NCI-H1048 (cell line): Measurements from ENCODE around the gene MIPEP.
"Not testable (repeated sequence)": the region's sequence is repeated elsewhere in the genome, so short reads cannot be mapped to it uniquely, and the experiment has no call there.

Experiments
- DNase-seq: peaks from one replicate; lab custom pipeline; 2025; lab: John Stamatoyannopoulos, UW

The MIPEP gene

DNA sequence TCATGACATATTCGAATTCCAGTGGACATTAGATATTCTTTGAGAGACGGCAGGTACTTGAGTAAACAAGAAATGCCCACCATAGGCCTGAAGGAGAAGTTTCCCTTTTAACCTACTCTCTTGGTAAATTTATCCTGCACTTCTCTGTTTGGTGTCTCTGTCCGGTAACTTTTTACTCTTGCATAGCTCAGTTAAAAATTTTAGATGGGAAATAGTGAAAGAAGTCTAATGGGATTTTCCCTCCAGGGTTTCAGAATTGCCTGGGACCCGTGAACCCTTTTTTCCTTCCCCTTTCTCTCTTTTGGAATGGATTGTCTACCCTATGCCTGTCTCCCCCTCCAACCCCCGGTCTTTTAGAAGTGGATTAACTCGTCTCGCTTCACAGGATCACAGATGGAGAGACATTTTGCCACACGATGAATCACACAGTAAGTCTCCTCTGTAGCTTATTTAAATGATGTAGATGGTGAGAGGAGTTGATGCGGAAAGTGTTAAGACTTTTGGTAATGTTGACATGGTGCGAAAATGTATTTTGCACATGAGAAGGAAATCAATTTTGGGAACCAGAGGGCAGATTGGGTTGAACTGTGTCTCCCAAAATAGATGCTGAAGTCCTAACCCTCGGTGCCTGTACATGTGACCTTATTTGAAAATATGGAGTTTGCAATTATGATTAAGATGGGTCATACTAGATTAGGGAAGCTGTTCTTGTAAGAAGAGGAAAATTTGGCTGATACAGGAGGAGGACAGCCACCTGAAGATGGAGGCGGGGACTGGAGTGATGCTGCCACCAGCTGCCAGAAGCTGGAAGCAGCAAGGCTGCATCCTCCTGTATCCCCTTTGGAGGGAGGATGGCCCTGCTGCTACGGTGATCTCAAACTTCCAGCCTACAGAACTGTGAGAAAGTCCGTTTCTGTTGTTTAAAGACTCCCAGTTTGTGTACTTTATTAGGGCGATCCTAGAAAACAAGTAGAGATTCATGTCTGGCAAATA lies 711 bp upstream of the MIPEP start:
- no peak for DNase-seq

DNA sequence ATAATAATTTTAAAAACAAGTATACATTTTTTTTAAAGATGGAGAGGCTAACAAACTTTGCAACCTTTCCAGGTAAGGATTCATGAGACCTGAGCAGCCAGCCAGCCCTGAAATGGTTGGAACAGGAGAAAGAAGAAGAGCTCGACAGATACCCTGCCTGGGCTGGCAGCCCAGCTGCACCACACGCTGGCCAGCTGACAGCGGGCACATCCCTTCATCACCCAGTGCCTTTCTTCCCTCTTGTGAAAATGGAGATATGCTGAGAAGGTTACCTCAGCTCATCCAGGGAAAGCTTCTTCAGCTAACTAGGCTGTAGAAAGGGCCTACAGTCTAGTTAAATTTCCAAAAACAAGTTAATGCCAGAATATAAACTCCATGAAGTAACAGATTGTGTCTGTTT lies 4.8 kb downstream of the MIPEP start:
- not testable (repeated sequence) for DNase-seq

DNA sequence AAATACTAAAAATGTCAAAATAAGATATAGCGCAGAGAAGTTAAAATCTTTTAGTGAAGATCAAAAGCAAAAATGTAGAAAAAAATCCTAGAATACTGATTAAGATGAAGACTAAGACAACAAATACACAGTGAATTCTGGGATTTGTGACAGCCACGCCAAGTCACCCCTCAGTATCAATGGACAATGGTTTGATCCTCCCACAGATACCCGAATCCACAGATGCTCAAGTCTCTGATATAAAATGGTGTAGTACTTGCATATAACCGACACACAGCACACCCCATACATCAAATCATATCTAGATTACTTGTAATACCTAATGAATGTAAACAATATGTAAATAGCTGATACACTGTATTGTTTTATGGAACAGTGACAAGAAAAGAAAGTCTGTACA lies 5.9 kb downstream of the MIPEP start:
- DNase-seq = no peak

DNA sequence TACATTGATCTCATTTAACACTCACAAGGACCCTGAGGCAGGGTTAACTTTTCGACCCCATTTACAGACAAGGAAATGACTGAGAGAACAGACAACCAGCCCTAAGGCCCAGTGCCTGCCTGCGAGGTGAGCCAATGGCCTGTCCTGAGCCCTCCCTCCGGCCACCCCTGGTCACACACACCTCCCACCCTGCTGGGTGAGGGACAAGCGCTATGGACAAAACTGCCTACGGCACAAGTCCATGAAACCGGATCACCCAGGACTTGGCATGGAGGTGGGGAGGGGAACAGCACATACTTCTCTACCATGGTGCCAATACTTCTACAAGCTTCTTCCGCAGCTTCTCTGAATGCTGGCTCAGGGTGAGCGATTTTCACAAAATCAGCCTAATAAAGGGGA lies 7.8 kb downstream of the MIPEP start:
- not testable (repeated sequence) for DNase-seq

DNA sequence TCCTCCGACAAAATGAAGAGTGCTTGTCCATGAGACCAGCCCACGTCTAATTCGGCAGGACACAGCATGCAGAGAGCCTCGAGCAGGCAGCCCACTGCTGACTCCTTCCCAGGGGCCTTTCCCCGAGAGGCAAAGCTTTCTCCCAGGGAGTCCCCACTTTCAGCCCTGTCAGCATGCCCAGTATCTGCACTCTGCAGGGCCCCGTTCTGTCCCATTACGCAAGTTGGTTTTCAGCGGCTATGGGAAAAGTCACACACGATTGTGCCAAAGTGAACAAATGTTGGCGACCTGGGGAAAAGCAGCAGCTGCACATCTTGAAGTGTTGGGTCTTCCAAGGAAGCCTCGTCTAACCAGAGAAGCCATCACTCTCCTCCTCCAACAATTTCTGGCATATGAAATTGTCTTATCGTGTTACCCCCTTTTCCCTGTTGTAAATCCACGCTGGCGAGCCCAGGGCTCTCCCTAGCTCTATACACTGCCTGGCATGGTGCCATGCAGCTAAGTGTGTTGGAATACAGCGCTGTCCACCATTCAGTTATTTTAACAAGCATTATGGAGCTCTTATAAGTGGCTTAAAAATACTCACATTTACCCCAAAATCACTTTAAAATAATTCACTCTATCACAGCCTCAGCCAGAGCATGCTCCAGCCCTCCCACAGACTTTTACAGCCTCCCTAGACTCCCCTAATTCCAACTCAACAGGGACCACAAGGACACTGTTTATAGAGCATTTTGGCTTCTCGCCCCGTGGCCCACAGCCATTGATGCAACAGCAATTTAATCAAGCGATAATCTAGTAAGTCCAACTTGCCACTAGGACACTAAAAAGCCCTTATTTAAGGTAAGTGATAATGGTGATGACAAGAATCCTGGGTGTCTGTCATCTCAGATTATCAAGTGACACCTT lies 8.5 kb downstream of the MIPEP start:
- DNase-seq = not testable (repeated sequence)

DNA sequence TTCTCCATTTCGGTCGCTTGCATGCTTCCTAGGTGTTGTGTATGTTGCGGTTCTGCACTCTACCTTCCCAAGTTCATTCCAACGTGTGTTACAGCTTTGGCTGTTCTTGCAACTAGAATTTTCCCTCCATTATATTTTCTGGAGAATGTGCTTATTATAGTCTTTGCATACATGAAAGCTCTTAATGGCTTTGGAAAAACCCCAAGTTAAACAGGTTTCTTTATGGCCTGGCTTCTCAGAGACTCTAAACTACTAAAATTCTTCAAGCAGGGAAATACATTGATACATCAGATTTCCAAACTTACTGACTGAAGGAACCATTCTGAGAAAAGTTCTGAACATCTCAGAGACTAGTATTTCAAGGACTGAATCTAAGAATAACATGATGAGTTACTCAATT lies 11.9 kb downstream of the MIPEP start:
- DNase-seq = no peak

DNA sequence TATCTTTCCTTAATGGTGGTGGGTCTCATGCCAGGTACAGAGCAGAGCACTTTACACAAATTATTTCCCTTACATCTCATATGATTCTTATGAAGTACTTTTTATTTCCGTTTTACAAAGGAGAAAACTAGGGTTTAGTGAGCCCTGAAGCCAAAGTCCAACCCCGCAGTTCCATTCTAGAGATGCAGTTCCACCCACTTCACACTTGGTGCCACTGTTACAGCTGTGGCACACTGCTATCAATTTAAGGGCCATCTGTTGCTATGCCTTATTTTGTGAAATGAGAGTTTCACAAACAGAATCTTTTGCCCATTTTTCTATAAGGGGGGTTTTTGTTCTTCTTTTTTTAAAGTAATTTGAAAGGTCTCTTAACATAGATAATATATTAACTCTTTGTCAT lies 12.9 kb downstream of the MIPEP start:
- DNase-seq = no peak

DNA sequence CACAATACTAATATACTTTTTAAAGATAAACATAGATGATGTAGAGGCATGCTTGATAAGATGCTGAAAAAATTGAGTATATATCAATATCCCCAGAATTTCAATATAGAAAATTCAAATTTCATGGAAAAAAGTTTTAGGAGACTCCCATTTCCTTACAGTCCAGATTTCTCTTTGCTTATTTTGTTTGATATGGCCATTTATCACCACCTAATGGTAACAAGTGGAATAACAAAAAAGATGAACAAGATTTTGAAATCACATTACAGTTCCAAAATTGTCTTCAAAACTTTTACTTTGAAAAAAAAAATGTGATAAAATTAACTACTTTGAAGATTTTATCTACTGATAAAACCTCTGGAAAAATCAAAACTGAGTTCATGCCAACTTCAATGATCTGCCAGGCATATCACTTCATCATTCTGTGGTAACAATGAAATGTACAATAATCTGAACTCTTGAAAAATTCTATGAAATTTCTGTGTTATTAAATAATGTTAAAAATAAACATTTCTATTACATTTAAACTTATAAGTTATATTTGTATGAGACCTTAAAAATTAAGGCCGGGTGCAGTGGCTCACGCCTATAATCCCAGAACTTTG lies 17.5 kb downstream of the MIPEP start:
- no peak for DNase-seq

DNA sequence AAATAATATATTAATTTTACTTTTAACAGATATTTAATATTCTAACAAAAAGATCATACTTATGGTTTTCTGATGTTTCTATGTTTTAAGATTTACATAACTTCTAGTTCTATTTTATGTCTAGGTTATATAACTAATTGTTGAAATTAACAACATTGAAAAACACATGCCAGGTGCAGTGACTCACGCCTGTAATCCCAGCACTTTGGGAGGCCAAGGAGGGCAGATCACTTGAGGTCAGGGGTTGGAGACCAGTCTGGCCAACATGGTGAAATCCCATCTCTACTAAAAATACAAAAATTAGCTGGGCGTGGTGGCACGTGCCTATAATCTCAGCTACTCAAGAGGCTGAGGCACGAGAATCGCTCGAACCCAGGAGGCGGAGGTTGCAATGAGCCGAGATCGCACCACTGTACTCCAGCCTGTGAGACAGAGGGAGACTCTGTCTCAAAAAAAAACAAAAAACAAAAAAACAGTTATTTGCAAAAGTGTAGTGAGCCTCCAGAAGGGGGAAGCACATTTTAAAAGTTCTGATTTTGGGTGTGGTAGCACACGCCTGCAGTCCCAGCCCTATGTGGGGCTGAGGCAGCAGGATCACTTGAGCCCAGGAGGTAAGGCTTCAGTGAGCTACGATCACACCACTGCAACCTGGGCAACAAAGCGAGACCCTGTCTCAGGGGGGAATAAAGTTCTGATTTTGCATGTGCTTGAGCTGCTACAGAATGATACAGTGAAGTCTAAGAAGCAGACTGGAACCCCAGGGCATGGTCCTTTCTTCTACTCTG lies 18.7 kb downstream of the MIPEP start:
- no peak for DNase-seq

DNA sequence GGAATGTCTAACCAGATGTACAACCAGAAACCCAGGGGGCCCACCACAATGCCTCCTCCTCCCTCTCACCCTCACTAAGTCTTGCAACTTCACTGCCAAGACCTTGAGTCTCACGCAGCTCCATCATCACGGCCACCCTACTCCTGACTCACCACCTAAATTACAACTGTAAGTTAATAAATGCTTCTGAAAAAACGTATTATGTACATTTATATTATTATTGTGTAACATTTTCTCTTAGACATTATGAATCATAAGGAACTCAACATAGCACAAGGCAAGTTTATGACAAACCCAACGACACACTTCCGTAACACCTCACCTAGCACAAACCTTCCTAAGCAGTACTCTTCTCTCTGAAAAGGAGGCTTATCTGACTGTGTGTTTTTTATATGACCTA lies 20.7 kb downstream of the MIPEP start:
- DNase-seq = no peak

DNA sequence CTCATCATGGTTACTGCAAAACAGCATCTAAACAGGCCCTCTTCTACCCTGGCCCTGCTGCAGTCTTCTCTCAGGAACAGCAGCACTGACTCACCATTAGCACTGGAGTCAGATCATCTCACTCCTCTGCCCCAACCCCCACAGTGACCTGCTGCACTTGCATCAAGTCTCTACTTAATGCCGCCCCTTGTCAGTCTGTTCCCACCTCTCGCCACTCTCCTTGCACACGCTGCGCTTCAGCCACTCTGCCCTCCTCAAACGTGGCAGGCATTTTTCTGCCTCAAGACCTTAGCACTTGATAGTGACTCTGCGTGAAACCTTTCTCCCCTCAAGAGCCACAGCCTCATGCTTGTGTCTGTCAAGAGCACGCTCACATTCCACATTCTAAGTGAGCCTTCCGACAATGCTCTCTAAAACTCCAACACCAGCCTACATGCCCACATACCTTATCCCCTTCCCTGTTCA lies 22.1 kb downstream of the MIPEP start:
- DNase-seq = no peak

DNA sequence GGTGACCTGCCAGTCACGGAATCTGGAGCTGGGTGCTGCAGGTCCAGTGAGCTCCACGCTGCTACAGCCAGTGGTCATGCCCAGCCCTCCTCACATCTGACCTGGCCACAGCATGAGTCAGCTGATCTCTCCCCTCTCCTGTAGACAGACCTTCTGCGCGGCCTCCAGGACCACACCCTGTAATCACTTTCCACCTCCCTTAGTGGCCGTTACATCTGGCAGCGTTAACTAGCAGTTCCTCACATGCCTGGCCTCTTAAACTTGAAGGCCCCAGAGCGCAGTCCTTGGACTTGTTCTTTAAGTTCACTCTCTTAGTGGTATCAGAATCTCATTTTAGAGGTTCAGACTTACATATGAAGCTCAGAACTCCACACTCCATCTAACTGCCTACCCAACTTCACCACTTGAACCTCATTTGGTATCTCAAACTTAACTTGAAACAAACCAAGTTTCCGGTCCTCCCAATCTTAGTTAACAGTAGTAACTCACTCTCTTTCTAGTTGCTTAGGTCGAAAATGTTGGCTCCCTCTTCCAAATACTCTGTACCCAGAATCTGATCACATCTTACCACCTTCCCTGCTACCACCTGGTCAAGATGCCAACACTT lies 22.7 kb downstream of the MIPEP start:
- DNase-seq = no peak

DNA sequence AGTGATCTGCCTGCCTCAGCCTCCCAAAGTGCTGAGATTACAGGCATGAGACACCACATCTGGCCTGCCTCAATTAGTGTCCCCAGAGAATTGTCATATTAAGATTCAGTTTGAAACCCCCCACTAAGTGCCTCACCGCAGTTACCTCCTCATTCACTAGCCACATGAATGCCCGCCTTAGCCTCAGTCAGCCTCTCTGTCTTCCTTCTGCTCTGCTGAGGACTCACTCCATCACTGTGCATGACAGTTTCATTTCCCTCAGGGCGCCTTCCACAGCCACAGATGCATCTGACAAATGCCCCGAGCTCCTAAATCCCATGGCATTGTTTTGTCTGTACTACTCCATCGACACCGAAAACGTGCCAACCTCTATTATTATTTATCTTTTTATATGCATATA lies 23.3 kb downstream of the MIPEP start:
- DNase-seq = no peak

DNA sequence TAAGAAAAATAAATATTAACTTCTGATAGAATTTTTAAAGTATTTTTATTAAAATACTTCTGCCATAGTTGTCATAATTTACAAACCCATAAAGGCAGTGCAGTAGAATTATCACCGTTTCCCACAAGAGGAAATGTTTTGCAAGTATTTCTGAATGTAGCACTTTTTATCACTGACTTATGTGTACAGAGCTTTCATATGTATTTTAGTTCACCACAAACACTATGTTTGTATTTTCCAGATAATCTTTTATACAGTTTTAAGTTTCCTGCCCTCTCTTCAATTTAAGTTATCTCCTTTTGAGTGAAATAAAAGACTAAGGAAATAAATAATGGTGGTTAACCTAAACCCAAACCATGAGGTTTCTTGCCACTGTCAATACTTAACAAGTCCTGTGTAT lies 24.2 kb downstream of the MIPEP start:
- DNase-seq = no peak

DNA sequence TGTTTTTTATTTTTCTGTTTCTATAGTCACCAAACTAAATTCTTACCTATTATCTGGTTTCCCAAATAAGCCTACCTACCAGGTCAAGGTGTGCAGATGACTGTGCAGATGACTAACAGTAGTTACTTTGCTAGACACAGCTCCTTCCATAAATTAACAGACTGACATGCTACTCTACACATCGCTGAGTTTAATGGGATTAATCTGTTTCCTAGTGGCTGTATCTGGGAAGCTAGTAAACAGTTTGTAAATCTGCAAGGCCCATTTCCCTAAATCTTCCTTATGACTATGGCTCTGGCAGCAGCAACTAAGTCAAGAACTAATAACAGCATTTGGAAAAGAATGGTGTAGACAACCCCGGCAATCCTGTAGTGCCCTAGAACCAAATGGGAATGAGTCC lies 27.9 kb downstream of the MIPEP start:
- DNase-seq = no peak

DNA sequence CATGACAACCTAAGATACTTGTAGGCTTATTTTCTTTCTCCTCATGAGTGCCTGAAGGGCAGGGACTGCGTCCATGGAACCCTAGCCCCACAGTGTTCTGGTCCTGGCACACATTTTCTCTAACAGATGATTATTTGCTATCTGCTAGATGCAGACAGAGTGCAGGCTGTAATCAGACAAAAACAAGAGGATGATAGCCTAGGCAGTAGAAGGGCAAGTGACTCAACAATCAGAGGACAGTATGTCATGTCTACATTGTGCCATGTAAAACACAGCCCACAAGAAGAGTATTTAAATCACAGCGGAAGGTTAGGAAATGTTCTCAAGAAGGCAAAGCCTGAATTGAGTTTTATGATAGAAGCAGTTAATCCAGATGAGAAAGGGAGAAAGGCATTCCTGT lies 29.3 kb downstream of the MIPEP start:
- DNase-seq = no peak

DNA sequence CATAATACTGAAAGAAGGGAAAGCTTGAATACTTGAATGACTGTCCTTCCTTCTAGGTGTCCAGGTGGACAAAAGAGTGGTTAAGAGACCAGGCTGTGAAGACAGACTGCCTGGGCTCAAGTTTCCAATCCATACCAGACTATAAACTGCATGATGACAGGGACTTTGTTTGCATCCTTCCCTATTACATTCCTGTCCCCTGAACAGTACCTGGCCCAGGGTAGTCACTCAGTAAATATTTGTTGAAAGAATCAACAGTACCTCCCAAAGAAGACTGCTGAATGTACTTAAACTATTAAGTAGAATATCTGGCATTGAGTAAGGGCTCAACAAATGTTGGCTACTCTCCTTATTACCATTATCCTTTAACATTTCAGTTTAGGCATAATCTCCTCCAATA lies 29.7 kb downstream of the MIPEP start:
- no peak for DNase-seq

DNA sequence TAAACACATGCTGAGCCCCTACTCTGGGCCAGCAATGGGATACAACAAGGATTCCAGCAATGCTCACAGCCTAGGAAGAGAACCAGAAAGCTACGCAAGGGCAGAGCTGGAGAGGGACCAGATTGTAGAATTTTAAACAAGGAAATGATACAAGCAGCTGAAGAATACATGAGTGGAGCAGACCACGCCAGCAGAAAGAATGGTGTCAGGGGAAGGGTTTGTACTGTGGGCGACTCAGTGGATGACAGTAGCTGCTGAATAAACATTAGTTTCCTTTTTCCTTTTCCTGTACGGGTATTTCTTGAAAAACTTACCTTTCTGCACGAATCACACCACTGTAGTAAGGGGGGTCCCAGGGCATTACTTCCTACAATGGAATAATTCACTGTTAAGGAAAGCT lies 30.7 kb downstream of the MIPEP start:
- DNase-seq = no peak

DNA sequence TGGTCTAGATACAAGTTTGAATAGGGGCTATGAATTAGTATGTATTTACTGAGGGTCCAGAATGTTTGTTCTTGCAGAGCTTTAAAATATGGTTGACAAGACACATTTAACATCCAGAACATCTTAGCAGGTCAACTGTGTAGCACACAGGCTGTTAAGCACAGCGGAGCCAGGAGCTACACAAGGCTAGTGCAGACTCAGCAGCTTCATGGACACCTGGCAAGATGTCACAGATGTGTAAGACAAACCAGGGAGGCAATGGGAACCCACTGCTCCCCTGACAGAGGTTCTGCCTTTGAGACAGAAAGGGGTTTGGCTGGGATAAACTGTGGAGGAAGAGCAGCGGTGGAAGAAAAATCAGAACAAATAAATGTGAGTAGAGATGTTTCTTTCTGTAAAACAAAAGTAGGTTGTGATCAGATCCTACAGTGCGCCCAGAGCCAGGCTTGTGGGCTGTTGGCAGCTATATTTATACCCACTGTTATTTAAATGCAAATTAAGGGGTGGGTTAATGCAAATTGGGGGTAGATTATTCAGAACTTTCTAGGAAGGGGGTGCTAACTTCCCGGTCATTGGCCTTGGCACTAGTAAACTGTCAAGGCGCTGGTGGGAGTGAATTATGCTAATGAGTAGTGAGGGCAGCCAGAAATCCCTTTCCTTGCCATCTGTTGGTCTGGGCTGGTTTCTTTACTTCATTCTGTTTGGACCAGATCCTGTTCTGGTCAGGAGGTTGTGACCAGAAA lies 33.0 kb downstream of the MIPEP start:
- peak; percentile 9 for DNase-seq

DNA sequence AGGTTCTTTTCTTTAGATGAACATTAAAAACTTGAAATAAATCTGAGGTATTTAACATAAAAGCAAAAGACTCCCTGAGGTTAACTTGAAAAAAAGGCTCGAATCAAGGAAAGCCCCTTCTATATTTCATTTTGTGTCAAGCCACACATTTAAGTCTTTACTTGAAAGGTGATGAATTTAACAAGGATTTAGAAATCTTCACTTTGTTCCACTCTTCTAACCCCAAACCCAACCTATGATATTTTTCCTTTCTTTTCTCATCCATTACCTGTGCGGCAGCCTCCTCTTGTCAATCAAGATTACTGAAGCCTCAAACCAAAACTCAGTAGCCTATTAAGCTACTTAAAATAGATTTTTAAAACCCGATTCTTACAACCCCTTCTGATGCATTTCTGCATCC lies 33.8 kb downstream of the MIPEP start:
- DNase-seq = no peak
